Muscle layer of colon (tissue), 2 donors: ENCODE data around the gene ABCC9.

Experiments used
- H3K27ac ChIP-seq: one replicate; pipeline ENCODE4 v1.7.0; 2013; ENCODE audit warnings: low read depth, mild to moderate bottlenecking, low read length, moderate library complexity
- H3K27me3 ChIP-seq, 2 donors: one replicate each; pipeline ENCODE4 v1.7.0; 2013; ENCODE audit warnings: low read length in 2 of 2, mild to moderate bottlenecking in 2 of 2; ENCODE audit not compliant: insufficient read depth in 2 of 2, control insufficient read depth in 1 of 2
- H3K36me3 ChIP-seq: one replicate; pipeline ENCODE4 v1.7.0; 2013; ENCODE audit warnings: mild to moderate bottlenecking, low read length; ENCODE audit not compliant: insufficient read depth
- H3K4me1 ChIP-seq: one replicate; pipeline ENCODE4 v1.7.0; 2013; ENCODE audit warnings: mild to moderate bottlenecking, low read length; ENCODE audit not compliant: insufficient read depth
- H3K4me3 ChIP-seq, 2 donors: one replicate each; pipeline ENCODE4 v1.7.0; 2013; ENCODE audit warnings: low read length in 2 of 2, low read depth in 1 of 2, mild to moderate bottlenecking in 1 of 2, moderate library complexity in 1 of 2
- H3K9ac ChIP-seq: one replicate; pipeline ENCODE4 v1.7.0; 2013; ENCODE audit warnings: low read length
- H3K9me3 ChIP-seq: one replicate; pipeline ENCODE4 v1.7.0; 2013; ENCODE audit warnings: mild to moderate bottlenecking, low read length
- donor health status: abdominal sarcoma.
- donor health status: Adenocarcinoma of cecum.

Gene ABCC9

GRCh38 chr12:21831791-21832344, 109.4 kb downstream of the ABCC9 start:
- H3K4me1 ChIP-seq = peaks cover 20% of the 10 kb centered on the region
- no peaks in the 10 kb centered on the region for H3K27me3 ChIP-seq
- no peak overlapping the region for H3K4me3 ChIP-seq
- peak overlapping the region; percentile 10 for H3K27ac ChIP-seq
- no peak overlapping the region for H3K9ac ChIP-seq
- H3K9me3 ChIP-seq = no peaks in the 10 kb centered on the region
- H3K36me3 ChIP-seq = peaks cover 7% of the 10 kb centered on the region

- Histone ChIP-seq H3K4me3 (no peak overlapping the region), H3K36me3 (no peaks in the 10 kb centered on the region), H3K27ac (no peak overlapping the region), H3K4me1 (peaks cover 20% of the 10 kb centered on the region), H3K9ac (no peak overlapping the region), H3K9me3 (no peaks in the 10 kb centered on the region), H3K27me3 (no peaks in the 10 kb centered on the region)
Observed at GRCh38 chr12:21828779-21829178, 112.4 kb downstream of the ABCC9 start.

DNA sequence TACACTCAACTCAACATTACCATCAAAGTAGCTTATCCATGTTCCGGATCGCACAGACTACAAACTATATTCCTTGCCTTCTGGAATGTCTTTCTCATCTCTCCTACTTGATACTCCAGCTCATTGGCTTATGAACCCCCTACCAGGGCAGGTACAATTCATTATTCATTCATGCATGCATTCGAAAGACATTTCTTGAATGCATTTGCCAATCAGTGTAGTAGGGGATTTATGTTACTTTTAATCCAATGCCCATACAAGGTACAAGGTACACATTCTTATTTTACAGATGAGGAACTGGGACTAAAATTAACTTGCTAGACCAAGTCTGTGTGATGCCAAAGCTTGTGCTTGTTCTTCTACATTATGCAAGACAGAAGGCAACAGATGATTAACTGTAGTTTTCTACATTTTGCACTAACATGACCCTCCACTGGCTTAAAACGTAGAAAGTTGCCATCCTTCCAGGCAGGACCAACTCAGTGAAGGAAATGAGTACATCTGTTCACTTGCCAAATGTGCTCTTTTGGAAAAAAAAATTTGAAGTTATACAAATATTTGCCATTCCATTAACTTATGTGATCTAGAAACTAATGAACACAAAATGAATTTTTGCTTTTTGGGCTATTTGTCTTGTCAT, 113.0 kb downstream of the ABCC9 start:
- Histone ChIP-seq H3K27ac (no peak overlapping the region), H3K36me3 (no peaks in the 10 kb centered on the region), H3K9ac (no peak overlapping the region), H3K9me3 (no peaks in the 10 kb centered on the region), H3K4me3 (no peak overlapping the region), H3K4me1 (peaks cover 26% of the 10 kb centered on the region), H3K27me3 (no peaks in the 10 kb centered on the region)

DNA sequence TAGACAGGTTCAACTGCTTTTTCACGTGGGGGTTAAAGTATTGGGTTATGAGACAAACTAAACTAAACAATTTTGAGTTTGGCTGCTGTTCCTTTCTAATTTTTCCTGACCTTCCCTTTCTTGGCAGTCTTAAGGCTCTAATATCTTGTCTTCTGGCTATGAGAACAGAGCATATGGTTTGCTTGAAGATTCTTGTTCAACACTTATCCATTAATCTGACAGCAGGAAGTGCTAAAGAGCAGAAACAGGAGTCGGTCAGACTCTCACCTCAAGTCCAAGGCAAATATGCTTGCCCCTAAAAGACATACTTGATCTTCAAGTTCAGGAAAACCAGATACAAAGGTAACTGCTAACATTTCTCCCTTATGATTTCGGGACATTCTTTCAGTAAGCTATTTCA, 114.1 kb downstream of the ABCC9 start:
- H3K27ac ChIP-seq = no peak overlapping the region
- no peak overlapping the region for H3K4me3 ChIP-seq
- no peaks in the 10 kb centered on the region for H3K36me3 ChIP-seq
- peaks cover 25% of the 10 kb centered on the region for H3K4me1 ChIP-seq
- H3K27me3 ChIP-seq = no peaks in the 10 kb centered on the region
- no peak overlapping the region for H3K9ac ChIP-seq
- no peaks in the 10 kb centered on the region for H3K9me3 ChIP-seq

GRCh38 chr12:21826618-21826910, 114.7 kb downstream of the ABCC9 start:
- Histone ChIP-seq H3K27me3 (no peaks in the 10 kb centered on the region), H3K27ac (no peak overlapping the region), H3K4me3 (no peak overlapping the region), H3K9me3 (no peaks in the 10 kb centered on the region), H3K36me3 (no peaks in the 10 kb centered on the region), H3K9ac (no peak overlapping the region), H3K4me1 (peaks cover 20% of the 10 kb centered on the region)

- no peak overlapping the region for H3K27ac ChIP-seq
- no peaks in the 10 kb centered on the region for H3K9me3 ChIP-seq
- no peaks in the 10 kb centered on the region for H3K27me3 ChIP-seq
- peaks cover 16% of the 10 kb centered on the region for H3K4me1 ChIP-seq
- H3K4me3 ChIP-seq = no peak overlapping the region
- no peaks in the 10 kb centered on the region for H3K36me3 ChIP-seq
- no peak overlapping the region for H3K9ac ChIP-seq
Observed at GRCh38 chr12:21825886-21826617, 115.2 kb downstream of the ABCC9 start.

DNA sequence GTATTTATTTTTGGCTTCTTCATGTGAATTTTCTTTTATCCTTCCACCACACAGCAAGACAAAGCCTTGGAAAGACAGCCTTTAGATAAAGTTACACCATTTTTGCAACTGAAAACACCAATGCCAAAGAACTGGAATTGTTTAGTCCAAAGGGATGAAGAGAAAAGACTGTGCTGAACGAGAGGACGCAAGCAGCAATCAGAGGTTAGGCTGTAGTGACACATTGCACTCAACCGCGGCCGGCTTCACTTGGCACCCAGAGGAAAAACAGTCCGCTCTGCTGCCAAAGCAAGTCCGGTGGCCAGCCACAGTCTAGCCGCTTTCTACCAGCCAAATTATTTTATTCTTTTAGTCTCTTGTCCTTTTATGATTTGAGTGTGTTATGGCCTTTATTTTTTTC, 117.6 kb downstream of the ABCC9 start:
- peaks cover 38% of the 10 kb centered on the region for H3K4me1 ChIP-seq
- no peak overlapping the region for H3K4me3 ChIP-seq
- H3K9ac ChIP-seq = no peak overlapping the region
- no peaks in the 10 kb centered on the region for H3K27me3 ChIP-seq
- no peak overlapping the region for H3K27ac ChIP-seq
- no peaks in the 10 kb centered on the region for H3K36me3 ChIP-seq
- no peaks in the 10 kb centered on the region for H3K9me3 ChIP-seq

GRCh38 chr12:21819678-21820077, 121.5 kb downstream of the ABCC9 start:
- Histone ChIP-seq H3K4me1 (peaks cover 33% of the 10 kb centered on the region), H3K36me3 (peaks cover 5% of the 10 kb centered on the region), H3K4me3 (no peak overlapping the region), H3K9me3 (no peaks in the 10 kb centered on the region), H3K9ac (no peak overlapping the region), H3K27me3 (no peaks in the 10 kb centered on the region), H3K27ac (no peak overlapping the region)

DNA sequence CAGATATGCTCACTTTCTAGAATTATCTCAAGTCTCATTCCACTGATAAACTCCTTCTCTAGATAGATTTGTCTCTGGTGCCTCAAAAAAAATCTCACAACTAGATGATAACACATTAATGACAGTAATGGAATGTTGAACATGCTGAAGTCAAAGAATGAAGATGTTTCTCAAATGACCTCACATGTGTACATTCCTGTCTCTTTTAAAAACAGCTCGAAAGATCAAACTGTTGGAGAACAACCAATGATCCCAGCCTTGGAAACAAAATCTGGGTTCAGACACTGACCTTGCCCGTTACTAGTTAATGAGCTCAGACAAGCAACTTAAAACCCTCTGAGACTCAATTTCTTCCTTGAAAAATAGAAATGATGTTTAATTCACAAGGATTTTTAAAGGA, 122.0 kb downstream of the ABCC9 start:
- Histone ChIP-seq H3K36me3 (peaks cover 5% of the 10 kb centered on the region), H3K9me3 (no peaks in the 10 kb centered on the region), H3K27ac (no peak overlapping the region), H3K4me1 (peaks cover 33% of the 10 kb centered on the region), H3K9ac (no peak overlapping the region), H3K4me3 (no peak overlapping the region), H3K27me3 (no peaks in the 10 kb centered on the region)

- Histone ChIP-seq H3K4me1 (peaks cover 32% of the 10 kb centered on the region), H3K27me3 (no peaks in the 10 kb centered on the region), H3K36me3 (peaks cover 5% of the 10 kb centered on the region), H3K4me3 (no peak overlapping the region), H3K27ac (no peak overlapping the region), H3K9me3 (no peaks in the 10 kb centered on the region), H3K9ac (no peak overlapping the region)
Observed at GRCh38 chr12:21818627-21819026, 122.6 kb downstream of the ABCC9 start.

DNA sequence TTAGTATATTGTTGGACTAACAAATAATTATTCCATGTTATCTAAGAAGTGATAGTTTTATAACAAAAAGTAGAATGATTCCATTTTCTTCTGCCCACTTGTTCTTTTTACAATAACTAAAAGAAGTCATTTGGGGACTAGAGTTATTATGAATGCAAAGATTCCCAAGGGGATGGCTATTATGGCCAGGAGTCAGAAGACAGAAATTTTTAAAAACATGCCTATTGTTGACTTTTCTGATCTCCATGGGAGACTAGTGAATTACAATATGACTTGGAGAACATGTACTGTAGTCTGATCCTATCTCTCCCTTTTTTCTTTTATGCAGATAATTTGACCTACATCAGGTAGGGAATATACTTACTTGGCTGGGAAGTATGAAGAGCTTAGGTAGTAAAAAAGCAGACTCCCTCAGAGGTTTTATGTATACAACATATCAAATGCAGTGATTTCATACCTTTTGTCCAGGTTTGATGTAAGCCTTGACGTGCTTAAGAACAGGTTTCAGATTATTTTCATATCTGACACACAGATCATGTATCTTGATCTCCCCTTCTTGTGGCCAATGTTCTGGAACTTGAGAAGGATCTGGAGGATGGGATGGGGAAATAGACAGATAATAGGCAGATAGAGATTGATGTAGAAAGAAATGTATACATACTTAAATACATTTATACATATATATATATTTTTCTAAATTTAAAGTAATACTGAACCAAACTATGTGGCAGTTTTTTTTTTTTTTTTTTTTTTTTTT, 125.7 kb downstream of the ABCC9 start:
- Histone ChIP-seq H3K27ac (no peak overlapping the region), H3K4me1 (peaks cover 19% of the 10 kb centered on the region), H3K36me3 (peaks cover 5% of the 10 kb centered on the region), H3K9me3 (no peaks in the 10 kb centered on the region), H3K9ac (no peak overlapping the region), H3K27me3 (no peaks in the 10 kb centered on the region), H3K4me3 (no peak overlapping the region)
